SK-N-SH (cell line): ENCODE results near the gene CSNK1D. TPM values are rescaled to one million over a fixed set of nuclear protein-coding genes. Genes with fewer than 3 reads are reported as not detected.

Source experiments
- CTCF ChIA-PET: fragments of 300-600, 350-600 bp; formaldehyde crosslinking; extraction: SDS; loops from one replicate; lab custom pipeline; 2021; lab: Yijun Ruan, JAX
- POLR2A ChIA-PET: fragments of 350-600 bp; sonication (Branson Sonifier 250); formaldehyde crosslinking; extraction: SDS; loops from one replicate; lab custom pipeline; 2020; ENCODE audit warnings: antibody characterized with exemption, inconsistent platforms; lab: Yijun Ruan, JAX
- DNase-seq: peaks from one replicate; pipeline ENCODE4 v3.0.0; 2012
- H2AFZ ChIP-seq: fragments of 200-600 bp; sonication (generic); 2 replicates; pipeline ENCODE4 v1.8.1; 2016; ENCODE audit warnings: antibody characterized with exemption, mild to moderate bottlenecking, low read depth
- H3F3A ChIP-seq: fragments of 200-600 bp; sonication (generic); replicated peaks from 2 replicates; pipeline ENCODE3; 2016; ENCODE audit warnings: antibody characterized with exemption, mild to moderate bottlenecking; ENCODE audit not compliant: insufficient read depth
- H3K27ac ChIP-seq, 2 experiments: fragments of 200-500 bp in 1 of 2; fragments of 200-600 bp in 1 of 2; sonication (Bioruptor generic) in 1 of 2; sonication (generic), shearing (Covaris generic) in 1 of 2; 2 replicates each; pipeline versions ENCODE4 v1.5.1 to v1.6.1; 2014 to 2016; ENCODE audit warnings: low read depth in 2 of 2, inconsistent platforms in 1 of 2, low read length in 1 of 2, mild to moderate bottlenecking in 1 of 2, mixed read lengths in 1 of 2
- H3K27me3 ChIP-seq: fragments of 200-600 bp; sonication (generic), shearing (Covaris generic); 2 replicates; pipeline ENCODE4 v1.6.1; 2016; ENCODE audit warnings: mixed run types; ENCODE audit not compliant: insufficient read depth
- H3K36me3 ChIP-seq, 2 experiments: fragments of 200-500 bp in 1 of 2; fragments of 200-600 bp in 1 of 2; sonication (Bioruptor generic) in 1 of 2; sonication (generic) in 1 of 2; replicated peaks in 1 of 2; 2 replicates each; pipeline versions ENCODE3 to v1.5.1; 2014 to 2016; ENCODE audit warnings: low read length in 1 of 2, mild to moderate bottlenecking in 1 of 2; ENCODE audit not compliant: insufficient read depth in 2 of 2, control insufficient read depth in 1 of 2
- H3K4me1 ChIP-seq, 2 experiments: fragments of 200-500 bp in 1 of 2; fragments of 200-600 bp in 1 of 2; sonication (Bioruptor generic) in 1 of 2; sonication (generic), shearing (Covaris generic) in 1 of 2; 2 replicates each; pipeline versions ENCODE4 v1.5.1 to v1.6.1; 2014 to 2016; ENCODE audit warnings: low read depth in 1 of 2, low read length in 1 of 2, mixed run types in 1 of 2; ENCODE audit not compliant: insufficient read depth in 2 of 2, control insufficient read depth in 1 of 2
- H3K4me2 ChIP-seq: fragments of 200-600 bp; sonication (generic), shearing (Covaris generic); 2 replicates; pipeline ENCODE4 v1.6.1; 2017; ENCODE audit warnings: mixed run types
- H3K4me3 ChIP-seq, 2 experiments: fragments of 200-500 bp in 1 of 2; fragments of 200-600 bp in 1 of 2; sonication (Bioruptor generic) in 1 of 2; sonication (generic), shearing (Covaris generic) in 1 of 2; 2 replicates each; pipeline versions ENCODE4 v1.5.1 to v1.8.1; 2014 to 2016; ENCODE audit warnings: low read depth in 2 of 2, inconsistent platforms in 1 of 2, low read length in 1 of 2, mild to moderate bottlenecking in 1 of 2, mixed read lengths in 1 of 2, moderate library complexity in 1 of 2
- H3K79me2 ChIP-seq: fragments of 200-600 bp; sonication (generic); 2 replicates; pipeline ENCODE4 v1.8.1; 2017; ENCODE audit warnings: mild to moderate bottlenecking; ENCODE audit not compliant: insufficient read depth
- H3K9ac ChIP-seq: fragments of 200-600 bp; sonication (generic); 2 replicates; pipeline ENCODE4 v1.6.1; 2017; ENCODE audit warnings: mixed run types
- H3K9me2 ChIP-seq: fragments of 200-600 bp; sonication (generic); 2 replicates; pipeline ENCODE4 v1.6.1; 2017; ENCODE audit warnings: mixed run types
- H3K9me3 ChIP-seq: fragments of 200-600 bp; sonication (generic); 2 replicates; pipeline ENCODE4 v1.6.1; 2017; ENCODE audit warnings: mixed run types, mild to moderate bottlenecking, moderate library complexity
- H4K20me1 ChIP-seq: fragments of 200-600 bp; sonication (generic); 2 replicates; pipeline ENCODE4 v1.6.1; 2017; ENCODE audit warnings: mild to moderate bottlenecking, mixed run types; ENCODE audit not compliant: insufficient read depth
- CHD2 ChIP-seq: fragments of 150-350 bp; IDR thresholded peaks from 2 replicates; pipeline ENCODE4 v1.6.1; 2018; ENCODE audit warnings: low read length; ENCODE audit not compliant: partially characterized antibody
- ELF1 ChIP-seq: IDR thresholded peaks from 2 replicates; pipeline ENCODE4 v1.4.0; 2012
- EZH2phosphoT487 ChIP-seq: fragments of 200-600 bp; sonication (generic); IDR thresholded peaks from 2 replicates; pipeline ENCODE4 v1.6.1; 2017; ENCODE audit warnings: low read depth, mixed run types, mild to moderate bottlenecking, antibody characterized with exemption, moderate library complexity, borderline replicate concordance
- FOXM1 ChIP-seq: IDR thresholded peaks from 2 replicates; pipeline ENCODE4 v1.4.0; 2012; ENCODE audit warnings: low read depth, mild to moderate bottlenecking
- GATA2 ChIP-seq: sonication (generic); formaldehyde crosslinking; IDR thresholded peaks from 2 replicates; pipeline ENCODE4 v1.5.0; 2020; ENCODE audit warnings: mild to moderate bottlenecking, missing genetic modification reagents
- NRF1 ChIP-seq: IDR thresholded peaks from 2 replicates; pipeline ENCODE4 v1.6.1; 2012; ENCODE audit warnings: low read depth, mild to moderate bottlenecking, low read length
- POLR2AphosphoS5 ChIP-seq: IDR thresholded peaks from 2 replicates; pipeline ENCODE4 v1.6.1; 2012; ENCODE audit warnings: low read depth, low read length
- RCOR1 ChIP-seq: fragments of 150-350 bp; IDR thresholded peaks from 2 replicates; pipeline ENCODE4 v1.6.1; 2017; ENCODE audit warnings: antibody characterized with exemption, low read length
- RXRA ChIP-seq: IDR thresholded peaks from 2 replicates; pipeline ENCODE4 v1.4.0; 2012; ENCODE audit warnings: low read depth, mild to moderate bottlenecking, borderline replicate concordance
- TAF1 ChIP-seq: IDR thresholded peaks from 2 replicates; pipeline ENCODE4 v1.6.1; 2012; ENCODE audit warnings: low read depth, mild to moderate bottlenecking, low read length, moderate library complexity, borderline replicate concordance
- WGBS: methylation state at CpG from one replicate; pipeline ENCODE4 v1.1.6; 2017; ENCODE audit warnings: low lambda C conversion rate; 5-methylcytosine and 5-hydroxymethylcytosine counted together
- polyA plus RNA-seq, 3 experiments: library from polyadenylated mRNA; depleted of rRNA; stranded (reverse); fragments of >200 nt; gene quantifications; 2 replicates each; pipeline ENCODE4 v1.2.3, GENCODE V29; 2012
- TF ChIP-seq, protein P1 (sequence below): IDR thresholded peaks from 2 replicates; pipeline ENCODE4; 2012
- TF ChIP-seq, protein P2 (sequence below): IDR thresholded peaks from 2 replicates; pipeline ENCODE4 v1.4.0; 2012; ENCODE audit warnings: low read depth
- TF ChIP-seq, protein P3 (sequence below): fragments of 150-350 bp; IDR thresholded peaks from 2 replicates; pipeline ENCODE4 v1.6.1; 2017; ENCODE audit warnings: antibody characterized with exemption, low read length, low read depth, borderline replicate concordance

CSNK1D gene
- polyA plus RNA-seq, 1 of the 3 experiments (the other 2 are of a cell fraction), result 216 TPM

DNA sequence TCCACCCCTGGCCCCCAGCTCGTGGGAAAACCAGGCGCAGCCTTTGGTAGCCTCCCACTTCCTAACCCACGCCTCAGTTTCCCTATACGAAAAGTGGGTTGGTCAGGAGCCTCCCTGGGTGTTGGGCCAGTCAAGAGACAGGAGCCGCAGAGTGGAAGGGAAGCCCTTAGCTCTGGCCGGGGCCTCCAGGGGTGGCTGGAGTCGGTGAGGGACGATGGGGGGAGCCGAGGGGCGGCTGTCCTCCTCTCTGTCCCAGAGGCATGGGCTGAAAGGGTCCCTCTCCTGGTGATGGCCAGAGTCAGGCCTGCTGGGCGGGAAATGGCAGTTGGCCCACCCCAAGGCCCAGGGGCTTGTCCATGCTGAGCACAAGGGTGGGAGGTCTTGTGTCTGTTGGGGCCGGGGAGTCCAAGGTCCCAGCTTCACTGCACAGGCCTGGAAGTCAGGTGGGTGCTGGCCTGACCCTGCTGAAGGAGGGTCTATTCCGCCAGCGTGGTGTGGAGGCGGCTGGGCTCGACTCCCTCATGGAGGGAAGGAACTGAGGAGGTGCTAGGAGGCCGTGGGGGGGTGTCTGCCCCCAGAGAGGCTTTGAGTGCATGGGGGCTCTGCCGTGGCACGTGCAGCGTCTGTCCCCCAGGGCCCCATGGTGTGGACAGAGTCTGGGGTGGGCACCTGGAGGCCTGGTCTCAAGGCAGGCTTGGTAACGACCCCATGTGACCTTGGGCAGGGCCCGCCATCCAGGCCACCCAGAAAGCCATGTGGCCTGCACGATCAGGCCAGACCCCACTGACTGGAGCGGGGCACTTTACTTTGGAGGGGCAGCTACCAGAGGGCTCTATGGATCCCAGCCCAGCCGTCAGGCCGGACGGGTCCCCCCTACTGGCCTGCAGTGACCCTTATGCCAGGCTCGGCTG, 43.5 kb downstream of the CSNK1D start:
- Histone ChIP-seq H3K4me1 (peaks cover 4 to 5% of the 10 kb centered on the region in 2 experiments; a peak in 2 of 4 replicates), H3K27me3 (no peaks in the 10 kb centered on the region), H3F3A (peaks cover 2% of the 10 kb centered on the region), H3K9me2 (no peaks in the 10 kb centered on the region), H3K79me2 (peaks cover 66% of the 10 kb centered on the region), H3K4me2 (peak overlapping the region; percentile 95), H3K9me3 (no peaks in the 10 kb centered on the region), H4K20me1 (peaks cover 24% of the 10 kb centered on the region; the same call in 1 of the 2 replicates), H3K9ac (peak overlapping the region; percentile 80), H3K4me3 (peak overlapping the region; percentile 62 to 64; a peak in 3 of 4 replicates), H2AFZ (no peak overlapping the region), H3K36me3 (peaks cover 0 to 2% of the 10 kb centered on the region in 2 experiments), H3K27ac (no peak overlapping the region)
- DNase-seq, result no peak
- CTCF ChIA-PET, result interaction anchor here (0.6 to 2.9 kb wide), 11 partner anchors 8 to 357 kb away, joined by 3 to 11 read pairs (median 4); no protein-coding TSS in a partner anchor
- TF ChIP-seq GATA2 (CRISPR knock-in tag) (no peak), EZH2phosphoT487 (no peak), CHD2 (no peak), RXRA (no peak)
- 90% methylated on average over 25 of the region's 28 CpGs for whole genome bisulfite sequencing
- POLR2A ChIA-PET, result interaction anchor here (1.5 kb wide), 1 partner anchor 12 kb away, joined by 7 read pairs; no protein-coding TSS in a partner anchor

DNA sequence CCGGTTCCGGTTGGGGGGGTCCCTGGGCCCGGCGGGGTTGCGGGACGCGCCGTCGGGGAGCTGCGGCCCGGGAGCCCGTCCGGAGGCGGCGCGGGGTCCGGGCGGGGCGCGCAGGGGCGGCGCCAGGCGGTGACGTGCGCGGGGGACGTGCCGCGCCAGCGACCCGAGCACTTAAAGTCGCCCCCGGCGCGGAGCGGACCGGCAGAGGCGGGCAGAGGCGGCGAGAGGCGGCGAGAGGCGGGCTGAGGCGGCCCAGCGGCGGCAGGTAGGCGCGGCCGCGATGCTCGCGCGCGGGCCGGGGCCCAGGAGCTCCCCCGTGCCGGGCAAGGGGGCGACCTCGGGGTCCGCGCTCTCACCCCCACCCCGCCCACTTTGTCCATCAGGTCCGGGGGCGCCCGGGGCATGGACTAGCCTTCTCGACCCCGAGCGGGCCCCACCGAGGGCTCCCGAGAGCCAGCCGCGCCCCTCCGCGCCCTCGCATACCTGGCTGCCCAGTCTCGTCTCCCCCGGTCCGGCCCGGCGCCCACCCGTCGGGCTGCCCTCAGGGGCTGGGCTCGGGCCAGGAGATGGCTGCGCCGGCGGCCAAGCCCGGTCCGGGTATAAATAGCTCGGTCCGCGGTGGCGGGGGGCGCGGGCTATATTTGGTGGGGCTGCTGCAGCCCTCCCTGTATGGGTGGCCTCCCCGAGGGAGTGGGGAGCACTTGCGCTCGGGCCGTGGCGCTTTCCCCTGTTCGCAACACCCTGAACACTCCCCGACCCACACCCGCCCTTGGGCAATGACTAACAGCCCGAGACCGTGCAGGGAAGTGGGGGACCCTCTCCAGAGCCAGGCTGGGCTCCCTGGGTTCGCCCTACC, 44.4 kb downstream of the CSNK1D start, which contains the start of gene SLC16A3:
TSS of gene SLC16A3 (plus strand) at position 201 of the 856 bp plus-strand sequence. CDS start 6,967 bp downstream, outside the sequence.
- peak; percentile 94 for DNase-seq
- Histone ChIP-seq H4K20me1 (peaks cover 15% of the 10 kb centered on the region; the same call in 1 of the 2 replicates), H3K9ac (peak within 1 kb of the TSS; percentile 80), H3K4me2 (peak within 1 kb of the TSS; percentile 95), H3K4me3 (peak within 1 kb of the TSS; percentile 62 to 64), H3K79me2 (peaks cover 58% of the 10 kb centered on the region), H2AFZ (peak within 1 kb of the TSS; percentile 65; the same call in 1 of the 2 replicates), H3F3A (peaks cover 4% of the 10 kb centered on the region), H3K9me2 (no peaks in the 10 kb centered on the region), H3K27me3 (no peaks in the 10 kb centered on the region), H3K9me3 (no peaks in the 10 kb centered on the region), H3K4me1 (peaks cover 4 to 5% of the 10 kb centered on the region in 2 experiments; a peak in 2 of 4 replicates), H3K27ac (peak within 1 kb of the TSS in 1 of 2 experiments; percentile 17; a peak in 1 of 4 replicates), H3K36me3 (peaks cover 0 to 2% of the 10 kb centered on the region in 2 experiments)
- WGBS, result 52% methylated on average over 33 of the region's 105 CpGs
- peak; percentile 71; the same call in 1 of the 2 replicates for TF ChIP-seq POLR2AphosphoS5
- TF ChIP-seq, protein P1, sequence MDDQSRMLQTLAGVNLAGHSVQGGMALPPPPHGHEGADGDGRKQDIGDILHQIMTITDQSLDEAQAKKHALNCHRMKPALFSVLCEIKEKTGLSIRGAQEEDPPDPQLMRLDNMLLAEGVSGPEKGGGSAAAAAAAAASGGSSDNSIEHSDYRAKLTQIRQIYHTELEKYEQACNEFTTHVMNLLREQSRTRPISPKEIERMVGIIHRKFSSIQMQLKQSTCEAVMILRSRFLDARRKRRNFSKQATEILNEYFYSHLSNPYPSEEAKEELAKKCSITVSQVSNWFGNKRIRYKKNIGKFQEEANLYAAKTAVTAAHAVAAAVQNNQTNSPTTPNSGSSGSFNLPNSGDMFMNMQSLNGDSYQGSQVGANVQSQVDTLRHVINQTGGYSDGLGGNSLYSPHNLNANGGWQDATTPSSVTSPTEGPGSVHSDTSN, result no peak
- TF ChIP-seq RCOR1, result no peak
- TF ChIP-seq, protein P2, sequence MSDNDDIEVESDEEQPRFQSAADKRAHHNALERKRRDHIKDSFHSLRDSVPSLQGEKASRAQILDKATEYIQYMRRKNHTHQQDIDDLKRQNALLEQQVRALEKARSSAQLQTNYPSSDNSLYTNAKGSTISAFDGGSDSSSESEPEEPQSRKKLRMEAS, result no peak
- no peak for TF ChIP-seq ELF1
- no peak for TF ChIP-seq CHD2
- TF ChIP-seq NRF1, result peak; percentile 40; the same call in 1 of the 2 replicates
- TF ChIP-seq, protein P3, sequence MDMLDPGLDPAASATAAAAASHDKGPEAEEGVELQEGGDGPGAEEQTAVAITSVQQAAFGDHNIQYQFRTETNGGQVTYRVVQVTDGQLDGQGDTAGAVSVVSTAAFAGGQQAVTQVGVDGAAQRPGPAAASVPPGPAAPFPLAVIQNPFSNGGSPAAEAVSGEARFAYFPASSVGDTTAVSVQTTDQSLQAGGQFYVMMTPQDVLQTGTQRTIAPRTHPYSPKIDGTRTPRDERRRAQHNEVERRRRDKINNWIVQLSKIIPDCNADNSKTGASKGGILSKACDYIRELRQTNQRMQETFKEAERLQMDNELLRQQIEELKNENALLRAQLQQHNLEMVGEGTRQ, result no peak
- no peak for TF ChIP-seq RXRA
- TF ChIP-seq TAF1, result peak; percentile 64; the same call in 1 of the 2 replicates
- TF ChIP-seq FOXM1, result no peak
- POLR2A ChIA-PET, result interaction anchor here (1.5 kb wide), 1 partner anchor 13 kb away, joined by 7 read pairs; no protein-coding TSS in a partner anchor
- CTCF ChIA-PET, result interaction anchor here (0.6 to 2.9 kb wide), 12 partner anchors 8 to 356 kb away, joined by 3 to 11 read pairs (median 4); no protein-coding TSS in a partner anchor
